ENCODE data around the gene UVRAG. TPM values are rescaled to one million over a fixed set of nuclear protein-coding genes. Genes with fewer than 3 reads are reported as not detected.

Gene UVRAG
- polyA plus RNA-seq, 1 donor, result 13.8 TPM

DNA sequence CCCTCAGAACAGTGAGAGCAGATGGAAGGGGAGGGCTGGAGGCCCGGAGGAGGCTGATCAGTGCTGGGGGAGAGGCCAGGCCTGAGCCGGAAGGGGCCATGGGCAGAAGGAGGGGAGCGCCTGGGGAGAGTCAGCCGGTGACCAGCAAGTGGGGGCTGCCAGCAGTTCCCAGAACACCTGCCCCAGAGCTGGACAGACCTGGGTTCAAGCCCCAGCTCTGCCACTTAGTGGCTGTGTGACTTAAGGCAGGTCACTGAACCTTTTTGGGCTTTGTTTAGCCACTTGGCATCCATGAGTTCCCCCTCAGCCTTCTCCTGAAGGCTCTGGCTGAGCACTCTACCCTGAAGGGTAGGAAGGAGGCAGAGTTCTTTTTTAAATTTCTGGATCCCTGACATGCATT lies 373.9 kb downstream of the UVRAG start:
- Histone ChIP-seq H3K4me1 (ENCODE audit: control insufficient read depth, insufficient read depth, low read length) (peaks cover 2% of the 10 kb centered on the region), H3K4me3 (ENCODE audit: low read length) (no peak overlapping the region), H3K27me3 (ENCODE audit: control insufficient read depth, insufficient read depth, low read length) (no peaks in the 10 kb centered on the region), H3K27ac (ENCODE audit: low read length) (no peak overlapping the region), H3K9me3 (ENCODE audit: control insufficient read depth, low read depth, low read length) (no peaks in the 10 kb centered on the region), H3K36me3 (ENCODE audit: control insufficient read depth, insufficient read depth, low read length) (no peaks in the 10 kb centered on the region)
- no peak for DNase-seq
- no CpG with 5 or more reads among the region's 4 CpGs for WGBS (ENCODE audit: insufficient coverage, low lambda C conversion rate)

DNA sequence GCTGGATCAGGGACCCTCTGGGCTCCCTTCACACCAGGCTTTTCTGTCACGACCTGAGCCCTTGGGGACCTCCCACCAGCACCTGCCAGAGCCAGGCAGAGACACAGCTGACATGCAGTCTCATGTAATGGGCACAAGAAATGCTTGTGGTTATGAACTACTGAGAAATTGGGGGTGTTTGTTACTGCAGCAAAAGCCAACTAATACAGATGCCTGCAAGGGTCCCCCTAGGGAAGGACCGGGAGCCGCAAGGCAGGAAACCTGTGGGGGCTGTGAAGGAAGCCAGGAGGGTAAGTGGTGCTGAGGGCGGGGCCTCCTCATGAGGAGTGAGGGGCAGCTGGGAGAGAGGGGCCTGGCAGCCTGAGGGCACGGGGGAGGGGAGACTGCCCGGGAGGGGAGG lies 374.7 kb downstream of the UVRAG start:
- Histone ChIP-seq H3K9me3 (ENCODE audit: control insufficient read depth, low read depth, low read length) (no peaks in the 10 kb centered on the region), H3K27ac (ENCODE audit: low read length) (no peak overlapping the region), H3K4me3 (ENCODE audit: low read length) (no peak overlapping the region), H3K4me1 (ENCODE audit: control insufficient read depth, insufficient read depth, low read length) (peaks cover 2% of the 10 kb centered on the region), H3K36me3 (ENCODE audit: control insufficient read depth, insufficient read depth, low read length) (no peaks in the 10 kb centered on the region), H3K27me3 (ENCODE audit: control insufficient read depth, insufficient read depth, low read length) (no peaks in the 10 kb centered on the region)
- no CpG with 5 or more reads among the region's 6 CpGs for WGBS (ENCODE audit: insufficient coverage, low lambda C conversion rate)
- DNase-seq, result no peak

DNA sequence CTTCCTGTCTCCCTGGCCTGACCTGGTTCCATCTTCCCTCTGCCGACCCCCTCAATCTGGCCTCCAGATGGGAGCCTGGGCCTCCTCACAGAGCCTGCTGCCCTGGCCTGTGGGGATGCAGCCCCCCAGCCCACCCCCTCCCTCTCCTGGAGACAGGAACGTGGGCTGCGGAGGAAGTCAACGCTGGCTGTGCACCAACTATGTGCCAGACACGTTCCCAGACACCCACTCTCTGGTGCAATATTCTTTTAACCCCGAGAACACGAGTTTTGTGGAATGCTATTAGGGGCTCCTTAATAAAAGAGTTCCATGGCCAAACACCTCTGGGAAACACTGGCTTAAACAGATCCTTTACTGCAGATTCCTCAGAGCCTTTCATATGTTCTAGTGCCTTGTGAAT lies 375.4 kb downstream of the UVRAG start:
- H3K4me1 ChIP-seq (ENCODE audit: control insufficient read depth, insufficient read depth, low read length), result peaks cover 2% of the 10 kb centered on the region
- DNase-seq, result no peak
- no peaks in the 10 kb centered on the region for H3K9me3 ChIP-seq (ENCODE audit: control insufficient read depth, low read depth, low read length)
- no CpG with 5 or more reads among the region's 7 CpGs for WGBS (ENCODE audit: insufficient coverage, low lambda C conversion rate)
- H3K27ac ChIP-seq (ENCODE audit: low read length), result no peak overlapping the region
- no peaks in the 10 kb centered on the region for H3K27me3 ChIP-seq (ENCODE audit: control insufficient read depth, insufficient read depth, low read length)
- no peak overlapping the region for H3K4me3 ChIP-seq (ENCODE audit: low read length)
- no peaks in the 10 kb centered on the region for H3K36me3 ChIP-seq (ENCODE audit: control insufficient read depth, insufficient read depth, low read length)

Other genes with a start within 250 kb of the UVRAG start
- 20.1 TPM for gene MAP6, start 146.2 kb upstream of the UVRAG start, polyA plus RNA-seq
- 222 TPM for gene MOGAT2, start 97.4 kb upstream of the UVRAG start, polyA plus RNA-seq
- gene DGAT2, start 46.4 kb upstream of the UVRAG start, polyA plus RNA-seq, result 70.2 TPM